ENCODE results near the gene ZKSCAN5.
"Not testable (repeated sequence)": the region's sequence is repeated elsewhere in the genome, so short reads cannot be mapped to it uniquely, and the experiment has no call there.

Gene ZKSCAN5

GRCh38 chr7:99580778-99581332 is 76.4 kb downstream of the ZKSCAN5 start:
- DNase-seq (ENCODE audit: low read depth in 3 of 3, low spot score in 1 of 3): not testable (repeated sequence)

Data from stimulated activated CD4-positive, alpha-beta T cell treated with anti-CD3 and anti-CD28 coated beads, TNF-alpha, amount 100 ng/mL, for 1 hour (primary cell).